HEK293 (cell line): Measurements from ENCODE around the gene RILP.
"Not testable (repeated sequence)": the region's sequence is repeated elsewhere in the genome, so short reads cannot be mapped to it uniquely, and the experiment has no call there.

ENCODE experiments used
- CTCF ChIA-PET: fragments of 350-600 bp; formaldehyde crosslinking; extraction: SDS; loops from one replicate; lab custom pipeline; 2021; ENCODE audit warnings: antibody characterized with exemption; lab: Yijun Ruan, JAX
- POLR2A ChIA-PET: fragments of 300-600 bp; formaldehyde crosslinking; extraction: SDS; loops from one replicate; lab custom pipeline; 2020; ENCODE audit warnings: antibody characterized with exemption, inconsistent platforms; lab: Yijun Ruan, JAX
- H3K27ac ChIP-seq: fragments of 200-500 bp; sonication (Bioruptor generic); 2 replicates; pipeline ENCODE4 v1.5.1; 2014; ENCODE audit warnings: low read depth, low read length, control low read depth, inconsistent platforms; ENCODE audit errors: extremely low read depth
- H3K36me3 ChIP-seq, 2 experiments: fragments of 200-500 bp in 1 of 2; sonication (Bioruptor generic) in 1 of 2; 1 replicate in 1 of 2; 2 replicates in 1 of 2; pipeline ENCODE4 v1.5.1; 2014 to 2017; ENCODE audit warnings: inconsistent platforms in 2 of 2, low read length in 2 of 2; ENCODE audit not compliant: control insufficient read depth in 2 of 2, insufficient read depth in 1 of 2
- H3K4me1 ChIP-seq: fragments of 200-500 bp; sonication (Bioruptor generic); 2 replicates; pipeline ENCODE4 v1.5.1; 2014; ENCODE audit warnings: mild to moderate bottlenecking, low read length, inconsistent platforms; ENCODE audit not compliant: control insufficient read depth, insufficient read depth
- H3K4me3 ChIP-seq: 2 replicates; pipeline ENCODE4 v1.5.1; 2011; ENCODE audit warnings: low read depth, mild to moderate bottlenecking, control low read depth, low read length, moderate library complexity
- H3K9me3 ChIP-seq: fragments of 200-500 bp; sonication (Bioruptor generic); 2 replicates; pipeline ENCODE4 v1.5.1; 2014; ENCODE audit warnings: low read depth, low read length, inconsistent platforms; ENCODE audit not compliant: control insufficient read depth, insufficient read depth
- SCRT2 ChIP-seq: fragments of 450-650 bp; formaldehyde crosslinking; IDR thresholded peaks from 2 replicates; pipeline ENCODE4 v1.5.1; 2016; ENCODE audit warnings: missing biosample characterization, missing genetic modification characterization
- ZFP69B ChIP-seq: fragments of 450-650 bp; formaldehyde crosslinking; IDR thresholded peaks from 2 replicates; pipeline ENCODE4 v1.5.1; 2016; ENCODE audit warnings: missing biosample characterization, missing genetic modification characterization
- ZNF114 ChIP-seq: fragments of 450-650 bp; formaldehyde crosslinking; IDR thresholded peaks from 2 replicates; pipeline ENCODE4 v1.5.0; 2017; ENCODE audit warnings: missing biosample characterization, missing genetic modification characterization
- ZNF121 ChIP-seq: fragments of 450-650 bp; formaldehyde crosslinking; IDR thresholded peaks from 2 replicates; pipeline ENCODE4 v1.5.1; 2016; ENCODE audit warnings: missing biosample characterization, missing genetic modification characterization
- ZNF248 ChIP-seq: fragments of 450-650 bp; formaldehyde crosslinking; IDR thresholded peaks from 2 replicates; pipeline ENCODE4 v1.5.1; 2017; ENCODE audit warnings: missing biosample characterization, missing genetic modification characterization
- ZNF473 ChIP-seq: fragments of 450-650 bp; formaldehyde crosslinking; IDR thresholded peaks from 2 replicates; pipeline ENCODE4 v1.5.1; 2017; ENCODE audit warnings: missing biosample characterization, missing genetic modification characterization
- ZNF600 ChIP-seq: fragments of 450-650 bp; formaldehyde crosslinking; IDR thresholded peaks from 2 replicates; pipeline ENCODE4 v1.5.1; 2016; ENCODE audit warnings: missing biosample characterization, missing genetic modification characterization
- ZNF701 ChIP-seq: fragments of 450-650 bp; formaldehyde crosslinking; IDR thresholded peaks from 2 replicates; pipeline ENCODE4 v1.5.1; 2016; ENCODE audit warnings: missing biosample characterization, missing genetic modification characterization
- ZNF791 ChIP-seq: fragments of 450-650 bp; formaldehyde crosslinking; IDR thresholded peaks from 2 replicates; pipeline ENCODE4 v1.5.1; 2016; ENCODE audit warnings: missing biosample characterization, missing genetic modification characterization
- ZSCAN5A ChIP-seq: fragments of 450-650 bp; formaldehyde crosslinking; IDR thresholded peaks from 2 replicates; pipeline ENCODE4 v1.5.1; 2016; ENCODE audit warnings: missing biosample characterization, missing genetic modification characterization
- TF ChIP-seq, protein P1 (sequence below): fragments of 450-650 bp; formaldehyde crosslinking; IDR thresholded peaks from 2 replicates; pipeline ENCODE4 v1.5.1; 2016; ENCODE audit warnings: missing biosample characterization, missing genetic modification characterization, low read depth
- TF ChIP-seq, protein P2 (sequence below): fragments of 450-650 bp; formaldehyde crosslinking; IDR thresholded peaks from 2 replicates; pipeline ENCODE4 v1.5.1; 2016; ENCODE audit warnings: missing biosample characterization, missing genetic modification characterization
- TF ChIP-seq, protein P3 (sequence below): fragments of 450-650 bp; formaldehyde crosslinking; IDR thresholded peaks from 2 replicates; pipeline ENCODE4 v1.5.1; 2016; ENCODE audit warnings: missing biosample characterization, missing genetic modification characterization, borderline replicate concordance

Gene RILP

DNA sequence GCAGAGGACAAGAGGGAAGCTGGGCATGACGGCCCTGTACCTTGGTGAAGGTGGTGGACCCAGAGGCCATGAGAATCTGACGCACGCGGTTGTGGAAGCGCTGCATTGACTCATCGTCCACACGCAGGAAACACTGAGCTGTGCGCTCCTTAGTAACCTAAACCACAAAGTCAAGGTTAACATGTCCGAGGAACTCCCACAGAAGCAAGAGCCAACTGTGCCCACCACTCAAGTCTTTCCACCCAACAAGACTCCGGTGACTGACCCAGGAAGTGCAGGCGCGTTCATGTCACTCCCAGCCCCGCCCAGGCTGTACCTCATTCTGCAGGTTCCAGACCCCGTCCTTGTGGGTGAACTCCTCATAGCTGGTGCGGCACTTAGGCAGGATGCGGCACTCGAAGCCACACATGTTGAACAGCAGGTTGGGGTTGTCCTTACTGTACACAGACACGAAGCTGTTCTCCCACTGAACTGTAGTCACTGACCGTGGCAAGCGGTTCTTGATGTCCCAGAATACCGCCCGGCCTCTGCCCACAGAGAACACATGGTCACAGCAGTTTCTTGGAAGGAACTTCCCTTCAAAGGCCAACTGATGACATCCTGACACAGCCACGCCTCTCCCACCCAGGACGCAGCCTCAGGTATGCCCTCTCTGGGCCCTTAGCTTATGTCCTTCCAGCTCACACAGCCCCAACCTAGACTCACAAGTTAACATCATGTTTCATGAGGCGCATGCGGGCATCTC lies 23.5 kb upstream of the RILP start:
- POLR2A ChIA-PET, result interaction anchor here (1.2 to 1.5 kb wide), 3 partner anchors 11 to 43 kb away, joined by 3 to 7 read pairs (median 7); partner anchors contain the start of gene RILP
- no peak overlapping the region for H3K4me3 ChIP-seq
- no peaks in the 10 kb centered on the region for H3K9me3 ChIP-seq
- TF ChIP-seq, protein P1, sequence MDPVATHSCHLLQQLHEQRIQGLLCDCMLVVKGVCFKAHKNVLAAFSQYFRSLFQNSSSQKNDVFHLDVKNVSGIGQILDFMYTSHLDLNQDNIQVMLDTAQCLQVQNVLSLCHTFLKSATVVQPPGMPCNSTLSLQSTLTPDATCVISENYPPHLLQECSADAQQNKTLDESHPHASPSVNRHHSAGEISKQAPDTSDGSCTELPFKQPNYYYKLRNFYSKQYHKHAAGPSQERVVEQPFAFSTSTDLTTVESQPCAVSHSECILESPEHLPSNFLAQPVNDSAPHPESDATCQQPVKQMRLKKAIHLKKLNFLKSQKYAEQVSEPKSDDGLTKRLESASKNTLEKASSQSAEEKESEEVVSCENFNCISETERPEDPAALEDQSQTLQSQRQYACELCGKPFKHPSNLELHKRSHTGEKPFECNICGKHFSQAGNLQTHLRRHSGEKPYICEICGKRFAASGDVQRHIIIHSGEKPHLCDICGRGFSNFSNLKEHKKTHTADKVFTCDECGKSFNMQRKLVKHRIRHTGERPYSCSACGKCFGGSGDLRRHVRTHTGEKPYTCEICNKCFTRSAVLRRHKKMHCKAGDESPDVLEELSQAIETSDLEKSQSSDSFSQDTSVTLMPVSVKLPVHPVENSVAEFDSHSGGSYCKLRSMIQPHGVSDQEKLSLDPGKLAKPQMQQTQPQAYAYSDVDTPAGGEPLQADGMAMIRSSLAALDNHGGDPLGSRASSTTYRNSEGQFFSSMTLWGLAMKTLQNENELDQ (tag by site-specific recombination), result no peak
- 0 out of 2 replicates have a peak, but pooled peaks have one; percentile 59 for TF ChIP-seq ZNF600 (tag by site-specific recombination)
- no peak for TF ChIP-seq ZNF791 (tag by site-specific recombination)
- no peak for TF ChIP-seq ZNF248
- TF ChIP-seq, all 188 proteins: peak for 1
- CTCF ChIA-PET, result interaction anchor here (0.6 to 1.9 kb wide), 3 partner anchors 11 to 43 kb away, joined by 3 to 6 read pairs (median 5); partner anchors contain the start of gene PRPF8
- no peak overlapping the region for H3K27ac ChIP-seq
- H3K36me3 ChIP-seq, result peaks cover 98 to 99% of the 10 kb centered on the region in 2 experiments
- no peaks in the 10 kb centered on the region for H3K4me1 ChIP-seq

DNA sequence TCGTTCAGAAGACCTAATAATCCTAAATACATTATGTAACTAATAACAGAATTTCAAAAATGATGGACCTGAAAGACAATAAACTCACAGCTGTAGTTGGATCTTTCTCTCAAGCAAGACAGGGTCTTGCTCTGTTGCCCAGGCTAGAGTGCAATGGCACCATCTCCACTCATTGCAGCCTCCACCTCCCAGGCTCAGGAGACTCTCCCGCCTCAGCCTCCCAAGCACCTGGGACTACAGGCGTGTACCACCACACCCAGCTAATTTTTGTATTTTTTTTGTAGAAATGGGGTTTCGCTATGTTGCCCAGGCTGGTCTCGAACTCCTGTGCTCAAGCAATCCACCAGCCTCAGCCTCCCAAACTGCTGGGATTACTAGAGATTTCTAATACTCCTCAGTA lies 14.3 kb upstream of the RILP start:
- H3K36me3 ChIP-seq, result peaks cover 98 to 99% of the 10 kb centered on the region in 2 experiments
- H3K4me3 ChIP-seq, H3K27ac ChIP-seq, H3K4me1 ChIP-seq, H3K9me3 ChIP-seq: not testable (repeated sequence)
- CTCF ChIA-PET, result interaction anchor here (1.7 kb wide), 1 partner anchor 15 kb away, joined by 5 read pairs; the partner anchor contains the start of gene RILP
- POLR2A ChIA-PET, result interaction anchor here (1.2 to 1.3 kb wide), 2 partner anchors 17 to 20 kb away, joined by 3 read pairs; no protein-coding TSS in a partner anchor
- TF ChIP-seq ZNF121, result peak; percentile 67

GRCh38 chr17:1661045-1661444 lies 11.4 kb upstream of the RILP start:
- CTCF ChIA-PET, result interaction anchor here (1.0 to 3.7 kb wide), 6 partner anchors 8 to 86 kb away, joined by 3 to 28 read pairs (median 6); partner anchors contain the start of gene RILP
- Histone ChIP-seq H3K9me3 (no peaks in the 10 kb centered on the region), H3K36me3 (peaks cover 97 to 98% of the 10 kb centered on the region in 2 experiments), H3K4me1 (no peaks in the 10 kb centered on the region), H3K27ac (no peak overlapping the region), H3K4me3 (no peak overlapping the region)
- TF ChIP-seq ZNF701 (tag by site-specific recombination), result no peak
- POLR2A ChIA-PET, result interaction anchor here (0.5 to 1.8 kb wide), 7 partner anchors 8 to 1285 kb away, joined by 3 to 8 read pairs (median 5); partner anchors contain the start of gene RILP

- no peak overlapping the region for H3K4me3 ChIP-seq
- no peak overlapping the region for H3K27ac ChIP-seq
- peaks cover 97 to 98% of the 10 kb centered on the region in 2 experiments for H3K36me3 ChIP-seq
- ChIA-PET CTCF (interaction anchor here (0.7 to 3.7 kb wide), 5 partner anchors 8 to 84 kb away, joined by 3 to 28 read pairs (median 3); no protein-coding TSS in a partner anchor), POLR2A (interaction anchor here (0.7 to 1.8 kb wide), 5 partner anchors 8 to 26 kb away, joined by 3 to 12 read pairs (median 4); partner anchors contain the start of gene RILP)
- H3K4me1 ChIP-seq, result no peaks in the 10 kb centered on the region
- H3K9me3 ChIP-seq, result no peaks in the 10 kb centered on the region
- TF ChIP-seq, protein P2, sequence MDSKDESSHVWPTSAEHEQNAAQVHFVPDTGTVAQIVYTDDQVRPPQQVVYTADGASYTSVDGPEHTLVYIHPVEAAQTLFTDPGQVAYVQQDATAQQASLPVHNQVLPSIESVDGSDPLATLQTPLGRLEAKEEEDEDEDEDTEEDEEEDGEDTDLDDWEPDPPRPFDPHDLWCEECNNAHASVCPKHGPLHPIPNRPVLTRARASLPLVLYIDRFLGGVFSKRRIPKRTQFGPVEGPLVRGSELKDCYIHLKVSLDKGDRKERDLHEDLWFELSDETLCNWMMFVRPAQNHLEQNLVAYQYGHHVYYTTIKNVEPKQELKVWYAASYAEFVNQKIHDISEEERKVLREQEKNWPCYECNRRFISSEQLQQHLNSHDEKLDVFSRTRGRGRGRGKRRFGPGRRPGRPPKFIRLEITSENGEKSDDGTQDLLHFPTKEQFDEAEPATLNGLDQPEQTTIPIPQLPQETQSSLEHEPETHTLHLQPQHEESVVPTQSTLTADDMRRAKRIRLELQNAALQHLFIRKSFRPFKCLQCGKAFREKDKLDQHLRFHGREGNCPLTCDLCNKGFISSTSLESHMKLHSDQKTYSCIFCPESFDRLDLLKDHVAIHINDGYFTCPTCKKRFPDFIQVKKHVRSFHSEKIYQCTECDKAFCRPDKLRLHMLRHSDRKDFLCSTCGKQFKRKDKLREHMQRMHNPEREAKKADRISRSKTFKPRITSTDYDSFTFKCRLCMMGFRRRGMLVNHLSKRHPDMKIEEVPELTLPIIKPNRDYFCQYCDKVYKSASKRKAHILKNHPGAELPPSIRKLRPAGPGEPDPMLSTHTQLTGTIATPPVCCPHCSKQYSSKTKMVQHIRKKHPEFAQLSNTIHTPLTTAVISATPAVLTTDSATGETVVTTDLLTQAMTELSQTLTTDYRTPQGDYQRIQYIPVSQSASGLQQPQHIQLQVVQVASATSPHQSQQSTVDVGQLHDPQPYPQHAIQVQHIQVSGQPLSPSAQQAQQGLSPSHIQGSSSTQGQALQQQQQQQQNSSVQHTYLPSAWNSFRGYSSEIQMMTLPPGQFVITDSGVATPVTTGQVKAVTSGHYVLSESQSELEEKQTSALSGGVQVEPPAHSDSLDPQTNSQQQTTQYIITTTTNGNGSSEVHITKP (tag by site-specific recombination), result no peak
- TF ChIP-seq ZSCAN5A (tag by site-specific recombination) (no peak), ZFP69B (tag by site-specific recombination) (no peak), ZNF473 (tag by site-specific recombination) (no peak), SCRT2 (tag by site-specific recombination) (no peak), ZNF114 (no peak)
- TF ChIP-seq, protein P3, sequence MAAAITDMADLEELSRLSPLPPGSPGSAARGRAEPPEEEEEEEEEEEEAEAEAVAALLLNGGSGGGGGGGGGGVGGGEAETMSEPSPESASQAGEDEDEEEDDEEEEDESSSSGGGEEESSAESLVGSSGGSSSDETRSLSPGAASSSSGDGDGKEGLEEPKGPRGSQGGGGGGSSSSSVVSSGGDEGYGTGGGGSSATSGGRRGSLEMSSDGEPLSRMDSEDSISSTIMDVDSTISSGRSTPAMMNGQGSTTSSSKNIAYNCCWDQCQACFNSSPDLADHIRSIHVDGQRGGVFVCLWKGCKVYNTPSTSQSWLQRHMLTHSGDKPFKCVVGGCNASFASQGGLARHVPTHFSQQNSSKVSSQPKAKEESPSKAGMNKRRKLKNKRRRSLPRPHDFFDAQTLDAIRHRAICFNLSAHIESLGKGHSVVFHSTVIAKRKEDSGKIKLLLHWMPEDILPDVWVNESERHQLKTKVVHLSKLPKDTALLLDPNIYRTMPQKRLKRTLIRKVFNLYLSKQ (tag by site-specific recombination), result no peak
These were observed 8.4 kb upstream of the RILP start for GRCh38 chr17:1658100-1658499.
